Keratinocyte (primary cell): Measurements from ENCODE around the gene ADO. TPM values are rescaled to one million over a fixed set of nuclear protein-coding genes. Genes with fewer than 3 reads are reported as not detected.

ENCODE experiments used
- DNase-seq: peaks from one replicate; pipeline ENCODE4 v3.0.0-alpha.2; 2011; ENCODE audit warnings: low read depth, missing footprints, low spot score
- FAIRE-seq: peaks from 2 replicates; lab custom pipeline; 2011; peaks lifted over from hg19 to GRCh38; lab: Jason Lieb, UNC
- H2AFZ ChIP-seq: 2 replicates; pipeline ENCODE4 v1.6.0; 2012; ENCODE audit warnings: low read length, control low read depth, inconsistent platforms; ENCODE audit not compliant: control insufficient read depth
- H3K27ac ChIP-seq: 2 replicates; pipeline ENCODE4 v1.5.1; 2011; ENCODE audit warnings: low read length; ENCODE audit not compliant: control insufficient read depth, insufficient read depth
- H3K27me3 ChIP-seq: 3 replicates; pipeline ENCODE4 v1.6.0; 2011; ENCODE audit warnings: low read length; ENCODE audit not compliant: control insufficient read depth, insufficient read depth; ENCODE audit errors: extremely low read depth
- H3K36me3 ChIP-seq, 2 experiments: 2 replicates in 1 of 2; 3 replicates in 1 of 2; pipeline ENCODE4 v1.5.1; 2011; ENCODE audit warnings: low read length in 2 of 2, mild to moderate bottlenecking in 1 of 2; ENCODE audit not compliant: control insufficient read depth in 2 of 2, insufficient read depth in 2 of 2; ENCODE audit errors: extremely low read depth in 1 of 2
- H3K4me1 ChIP-seq: 3 replicates; pipeline ENCODE4 v1.5.1; 2011; ENCODE audit warnings: low read length; ENCODE audit not compliant: control insufficient read depth, insufficient read depth; ENCODE audit errors: extremely low read depth
- H3K4me2 ChIP-seq: 3 replicates; pipeline ENCODE4 v1.6.0; 2011; ENCODE audit warnings: low read depth, low read length; ENCODE audit not compliant: control insufficient read depth, insufficient read depth; ENCODE audit errors: extremely low read depth
- H3K4me3 ChIP-seq, 3 experiments: fragments of 200-600 bp in 1 of 3; sonication (generic) in 1 of 3; 2 replicates in 2 of 3; 3 replicates in 1 of 3; pipeline ENCODE4 v1.5.1; 2011 to 2016; ENCODE audit warnings: low read length in 3 of 3, mild to moderate bottlenecking in 3 of 3, control low read depth in 2 of 3, inconsistent platforms in 1 of 3, low read depth in 1 of 3, mixed read lengths in 1 of 3, mixed run types in 1 of 3, moderate library complexity in 1 of 3; ENCODE audit not compliant: control insufficient read depth in 2 of 3, insufficient read depth in 2 of 3; ENCODE audit errors: extremely low read depth in 1 of 3
- H3K79me2 ChIP-seq: 2 replicates; pipeline ENCODE4 v1.6.0; 2012; ENCODE audit warnings: low read length; ENCODE audit not compliant: control insufficient read depth, insufficient read depth
- H3K9ac ChIP-seq: 3 replicates; pipeline ENCODE4 v1.6.0; 2011; ENCODE audit warnings: low read length; ENCODE audit not compliant: control insufficient read depth, insufficient read depth; ENCODE audit errors: extremely low read depth
- H3K9me1 ChIP-seq: 3 replicates; pipeline ENCODE4 v1.6.0; 2011; ENCODE audit warnings: low read length; ENCODE audit not compliant: control insufficient read depth, insufficient read depth; ENCODE audit errors: extremely low read depth
- H3K9me3 ChIP-seq: 2 replicates; pipeline ENCODE4 v1.5.1; 2012; ENCODE audit warnings: low read depth, low read length; ENCODE audit not compliant: control insufficient read depth
- H4K20me1 ChIP-seq: 3 replicates; pipeline ENCODE4 v1.6.0; 2011; ENCODE audit warnings: low read length; ENCODE audit not compliant: control insufficient read depth, insufficient read depth; ENCODE audit errors: extremely low read depth
- EZH2 ChIP-seq: IDR thresholded peaks from one replicate; pipeline ENCODE4 v1.6.1; 2012; ENCODE audit warnings: inconsistent platforms, mild to moderate bottlenecking, low read length, moderate library complexity
- dilution Hi-C: fragments of 300-500 bp; cut with MboI; formaldehyde crosslinking; loops from one replicate; pipeline ENCODE4 v1.7.0; 2020; ENCODE audit warnings: low sequenced_read_pairs; ENCODE audit not compliant: extremely low pct_ligation_motif_present
- polyA plus RNA-seq, 5 experiments: library from polyadenylated mRNA; depleted of rRNA in 3 of 5; stranded (reverse) in 3 of 5; stranded (forward) in 1 of 5; unstranded in 1 of 5; fragments of >200 nt; gene quantifications; 1 replicate in 1 of 5; 2 replicates in 3 of 5; 3 replicates in 1 of 5; pipeline versions ENCODE4 v1.2.1 to v1.2.3, GENCODE V29; 2011 to 2012; ENCODE audit warnings: missing spikeins in 2 of 5, low read depth in 1 of 5, low replicate concordance in 1 of 5
- TF ChIP-seq, protein P1 (sequence below), 3 experiments: IDR thresholded peaks in 1 of 3; conservative IDR thresholded peaks in 1 of 3; optimal IDR thresholded peaks in 1 of 3; 2 replicates in 2 of 3; 3 replicates in 1 of 3; pipeline versions ENCODE3 to v1.5.1; 2011; ENCODE audit warnings: low read length in 3 of 3, mild to moderate bottlenecking in 3 of 3, moderate library complexity in 2 of 3, control low read depth in 1 of 3, inconsistent platforms in 1 of 3; ENCODE audit not compliant: insufficient read depth in 2 of 3; ENCODE audit errors: extremely low read depth in 1 of 3

ADO gene
- polyA plus RNA-seq, 1 donor (not counting 4 experiments of a cell fraction or from before 2014, with no cell fraction given) = 16.5 TPM

- no peak for FAIRE-seq
- Histone ChIP-seq H3K27ac (no peak overlapping the region), H2AFZ (no peak overlapping the region), H3K79me2 (no peaks in the 10 kb centered on the region), H3K36me3 (no peaks in the 10 kb centered on the region), H3K9ac (no peak overlapping the region), H3K9me1 (no peaks in the 10 kb centered on the region), H3K4me3 (no peak overlapping the region), H4K20me1 (no peaks in the 10 kb centered on the region), H3K4me2 (no peak overlapping the region), H3K9me3 (no peaks in the 10 kb centered on the region), H3K4me1 (no peaks in the 10 kb centered on the region), H3K27me3 (no peaks in the 10 kb centered on the region)
- TF ChIP-seq, protein P1, sequence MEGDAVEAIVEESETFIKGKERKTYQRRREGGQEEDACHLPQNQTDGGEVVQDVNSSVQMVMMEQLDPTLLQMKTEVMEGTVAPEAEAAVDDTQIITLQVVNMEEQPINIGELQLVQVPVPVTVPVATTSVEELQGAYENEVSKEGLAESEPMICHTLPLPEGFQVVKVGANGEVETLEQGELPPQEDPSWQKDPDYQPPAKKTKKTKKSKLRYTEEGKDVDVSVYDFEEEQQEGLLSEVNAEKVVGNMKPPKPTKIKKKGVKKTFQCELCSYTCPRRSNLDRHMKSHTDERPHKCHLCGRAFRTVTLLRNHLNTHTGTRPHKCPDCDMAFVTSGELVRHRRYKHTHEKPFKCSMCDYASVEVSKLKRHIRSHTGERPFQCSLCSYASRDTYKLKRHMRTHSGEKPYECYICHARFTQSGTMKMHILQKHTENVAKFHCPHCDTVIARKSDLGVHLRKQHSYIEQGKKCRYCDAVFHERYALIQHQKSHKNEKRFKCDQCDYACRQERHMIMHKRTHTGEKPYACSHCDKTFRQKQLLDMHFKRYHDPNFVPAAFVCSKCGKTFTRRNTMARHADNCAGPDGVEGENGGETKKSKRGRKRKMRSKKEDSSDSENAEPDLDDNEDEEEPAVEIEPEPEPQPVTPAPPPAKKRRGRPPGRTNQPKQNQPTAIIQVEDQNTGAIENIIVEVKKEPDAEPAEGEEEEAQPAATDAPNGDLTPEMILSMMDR (optimal IDR thresholded peaks at IDR 0.05 in 1 of 3, IDR thresholded peaks at IDR 0.05 in 1 of 3, conservative IDR thresholded peaks at IDR 0.05 in 1 of 3; ENCODE audit: extremely low read depth in 1 of 3, insufficient read depth in 2 of 3, low read length in 3 of 3) = no peak
- no peak for TF ChIP-seq EZH2
- no peak for DNase-seq
- dilution Hi-C loops = no loop called here
Observed at GRCh38 chr10:62769574-62770242, 34.8 kb upstream of the ADO start.

DNA sequence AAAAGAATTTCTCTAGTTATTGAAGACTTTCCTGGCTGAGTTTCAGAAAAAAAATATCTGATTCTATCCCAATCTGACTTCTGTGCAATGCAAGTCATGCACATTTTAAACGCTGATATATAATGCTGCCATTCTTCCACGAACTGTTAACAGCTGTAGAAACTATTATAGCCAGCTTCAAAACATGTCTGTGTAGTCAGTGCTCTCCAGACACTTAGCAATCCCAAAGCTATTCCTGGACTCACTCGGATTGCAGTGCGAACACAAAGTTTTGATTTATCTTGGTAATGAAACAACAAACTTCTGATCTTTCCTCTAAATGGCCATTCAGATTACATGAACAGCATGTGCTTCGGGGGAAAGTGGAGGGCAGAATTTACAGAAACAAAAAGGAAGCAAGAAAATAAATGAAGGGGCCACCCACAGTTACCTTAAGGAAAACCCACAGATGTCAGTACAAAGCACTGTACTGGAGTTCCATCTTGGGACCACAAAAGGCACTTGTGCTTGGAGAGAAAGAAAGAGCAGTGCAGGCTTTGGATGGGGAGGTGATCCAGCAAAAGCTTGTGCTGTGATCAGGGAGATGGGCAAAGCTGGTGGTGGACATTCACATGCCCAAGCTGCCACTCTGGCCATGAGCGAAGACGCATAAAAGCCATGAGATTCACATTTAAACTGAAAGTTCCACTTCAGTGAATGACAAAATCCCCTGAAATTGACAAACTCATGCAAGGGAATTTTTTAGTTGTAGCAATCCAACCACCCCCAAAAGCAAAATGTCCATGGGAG, 32.1 kb upstream of the ADO start:
- no peak overlapping the region for H3K4me2 ChIP-seq
- H3K9ac ChIP-seq = no peak overlapping the region
- DNase-seq (no peak), FAIRE-seq (no peak)
- H3K27ac ChIP-seq = no peak overlapping the region
- no peaks in the 10 kb centered on the region for H3K36me3 ChIP-seq
- no peaks in the 10 kb centered on the region for H3K4me1 ChIP-seq
- no peaks in the 10 kb centered on the region for H4K20me1 ChIP-seq
- dilution Hi-C loops = no loop called here
- no peak overlapping the region for H2AFZ ChIP-seq
- no peaks in the 10 kb centered on the region for H3K27me3 ChIP-seq
- TF ChIP-seq, protein P1 (optimal IDR thresholded peaks at IDR 0.05 in 1 of 3, IDR thresholded peaks at IDR 0.05 in 1 of 3, conservative IDR thresholded peaks at IDR 0.05 in 1 of 3; ENCODE audit: extremely low read depth in 1 of 3, insufficient read depth in 2 of 3, low read length in 3 of 3) = no peak
- TF ChIP-seq EZH2 = no peak
- H3K79me2 ChIP-seq = no peaks in the 10 kb centered on the region
- no peaks in the 10 kb centered on the region for H3K9me1 ChIP-seq
- no peak overlapping the region for H3K4me3 ChIP-seq
- H3K9me3 ChIP-seq = no peaks in the 10 kb centered on the region
